H9 (cell line): ENCODE data around the gene GHRL. TPM values are rescaled to one million over a fixed set of nuclear protein-coding genes. Genes with fewer than 3 reads are reported as not detected.
A peak's percentile ranks its signal among the peaks of the same experiment; 100 is the strongest.

Experiments used
- DNase-seq: peaks from one replicate; pipeline ENCODE4 v3.0.0-alpha.2; 2017
- H2AFZ ChIP-seq: one replicate; pipeline ENCODE4 v1.6.1; 2013; ENCODE audit warnings: mild to moderate bottlenecking, low read length, control low read depth, moderate library complexity
- H2AK5ac ChIP-seq: 2 replicates; pipeline ENCODE4 v1.6.1; 2013; ENCODE audit warnings: low read length, control low read depth, mixed read lengths; ENCODE audit not compliant: insufficient read length
- H2BK120ac ChIP-seq: one replicate; pipeline ENCODE4 v1.6.1; 2013; ENCODE audit warnings: low read depth, mild to moderate bottlenecking, low read length, control low read depth, inconsistent platforms; ENCODE audit not compliant: poor library complexity, severe bottlenecking
- H2BK12ac ChIP-seq: 2 replicates; pipeline ENCODE4 v1.6.1; 2013; ENCODE audit warnings: low read length, control low read depth, mixed read lengths, low read depth; ENCODE audit not compliant: insufficient read length
- H2BK15ac ChIP-seq: 2 replicates; pipeline ENCODE4 v1.6.1; 2013; ENCODE audit warnings: low read depth, low read length, control low read depth
- H2BK20ac ChIP-seq: one replicate; pipeline ENCODE4 v1.6.1; 2013; ENCODE audit warnings: low read depth, mild to moderate bottlenecking, low read length, control low read depth, inconsistent platforms; ENCODE audit not compliant: poor library complexity, severe bottlenecking
- H2BK5ac ChIP-seq: 2 replicates; pipeline ENCODE4 v1.6.1; 2013; ENCODE audit warnings: low read length, control low read depth, mixed read lengths; ENCODE audit not compliant: insufficient read length
- H3K14ac ChIP-seq: 2 replicates; pipeline ENCODE4 v1.6.1; 2013; ENCODE audit warnings: low read length, control low read depth; ENCODE audit not compliant: insufficient read depth
- H3K18ac ChIP-seq: 2 replicates; pipeline ENCODE4 v1.6.1; 2013; ENCODE audit warnings: low read depth, mild to moderate bottlenecking, mixed read lengths, low read length, control low read depth; ENCODE audit not compliant: insufficient read length
- H3K23ac ChIP-seq: 2 replicates; pipeline ENCODE4 v1.6.1; 2013; ENCODE audit warnings: low read length, control low read depth, mixed read lengths, low read depth; ENCODE audit not compliant: insufficient read length
- H3K23me2 ChIP-seq: 2 replicates; pipeline ENCODE4 v1.6.1; 2013; ENCODE audit warnings: low read depth, mild to moderate bottlenecking, mixed read lengths, low read length, control low read depth; ENCODE audit not compliant: insufficient read length, poor library complexity, severe bottlenecking
- H3K27ac ChIP-seq: 2 replicates; pipeline ENCODE4 v1.5.1; 2013; ENCODE audit warnings: low read length, control low read depth, mixed read lengths, low read depth; ENCODE audit not compliant: insufficient read length
- H3K27me3 ChIP-seq: 2 replicates; pipeline ENCODE4 v1.6.1; 2013; ENCODE audit warnings: low read length, control low read depth, inconsistent platforms; ENCODE audit not compliant: insufficient read depth
- H3K4ac ChIP-seq: 2 replicates; pipeline ENCODE4 v1.6.1; 2013; ENCODE audit warnings: low read depth, mild to moderate bottlenecking, control low read depth, inconsistent platforms, low read length, moderate library complexity
- H3K4me1 ChIP-seq: 2 replicates; pipeline ENCODE4 v1.6.1; 2013; ENCODE audit warnings: low read length, control low read depth, inconsistent platforms; ENCODE audit not compliant: insufficient read depth
- H3K4me2 ChIP-seq: 2 replicates; pipeline ENCODE4 v1.6.1; 2013; ENCODE audit warnings: low read length, control low read depth, mixed read lengths; ENCODE audit not compliant: insufficient read length, insufficient read depth
- H3K56ac ChIP-seq: 2 replicates; pipeline ENCODE4 v1.6.1; 2013; ENCODE audit warnings: low read depth, mild to moderate bottlenecking, mixed read lengths, low read length, control low read depth; ENCODE audit not compliant: insufficient read length
- H3K79me1 ChIP-seq: 2 replicates; pipeline ENCODE4 v1.6.1; 2013; ENCODE audit warnings: low read depth, mild to moderate bottlenecking, moderate library complexity, low read length, control low read depth, inconsistent platforms; ENCODE audit not compliant: insufficient read depth, poor library complexity, severe bottlenecking
- H3K79me2 ChIP-seq: 2 replicates; pipeline ENCODE4 v1.6.1; 2013; ENCODE audit warnings: low read length, control low read depth, inconsistent platforms; ENCODE audit not compliant: insufficient read depth
- H3K9ac ChIP-seq: 2 replicates; pipeline ENCODE4 v1.6.1; 2013; ENCODE audit warnings: low read length, control low read depth, mixed read lengths; ENCODE audit not compliant: insufficient read length; ENCODE audit errors: extremely low read depth
- H3K9me3 ChIP-seq: one replicate; pipeline ENCODE4 v1.6.1; 2013; ENCODE audit warnings: low read depth, low read length, inconsistent platforms; ENCODE audit not compliant: control insufficient read depth
- H3T11ph ChIP-seq: one replicate; pipeline ENCODE4 v1.6.1; 2013; ENCODE audit warnings: mild to moderate bottlenecking, low read length, control low read depth, inconsistent platforms
- H4K20me1 ChIP-seq: one replicate; pipeline ENCODE4 v1.6.1; 2013; ENCODE audit not compliant: control insufficient read depth, insufficient read length, insufficient read depth
- H4K5ac ChIP-seq: 2 replicates; pipeline ENCODE4 v1.6.1; 2013; ENCODE audit warnings: low read depth, mild to moderate bottlenecking, mixed read lengths, low read length, control low read depth; ENCODE audit not compliant: insufficient read length
- H4K8ac ChIP-seq: replicated peaks from 2 replicates; pipeline ENCODE4 v1.6.1; 2013; ENCODE audit warnings: low read length, control low read depth, mixed read lengths, low read depth; ENCODE audit not compliant: insufficient read length
- H4K91ac ChIP-seq: 2 replicates; pipeline ENCODE4 v1.6.1; 2013; ENCODE audit warnings: low read depth, mild to moderate bottlenecking, moderate library complexity, mixed read lengths, low read length, control low read depth; ENCODE audit not compliant: insufficient read length
- H3K27ac Mint-ChIP-seq, 3 experiments: 2 replicates in 2 of 3; 3 replicates in 1 of 3; pipeline ENCODE4 v1.8.0; 2020 to 2021; ENCODE audit warnings: mixed read lengths in 3 of 3, mild to moderate bottlenecking in 1 of 3, moderate library complexity in 1 of 3
- H3K27me3 Mint-ChIP-seq: 2 replicates; pipeline ENCODE4 v1.8.0; 2021; ENCODE audit warnings: low read depth, mild to moderate bottlenecking, moderate library complexity, mixed read lengths
- H3K36me3 Mint-ChIP-seq, 3 experiments: 2 replicates in 2 of 3; 3 replicates in 1 of 3; pipeline ENCODE4 v1.8.0; 2020 to 2021; ENCODE audit warnings: low read depth in 3 of 3, mixed read lengths in 3 of 3; ENCODE audit not compliant: insufficient read depth in 1 of 3
- H3K4me1 Mint-ChIP-seq, 2 experiments: 2 replicates each; pipeline ENCODE4 v1.8.0; 2020; ENCODE audit warnings: mixed read lengths in 2 of 2
- H3K4me3 Mint-ChIP-seq, 2 experiments: 2 replicates in 1 of 2; 3 replicates in 1 of 2; pipeline ENCODE4 v1.8.0; 2020 to 2021; ENCODE audit warnings: mild to moderate bottlenecking in 2 of 2, mixed read lengths in 2 of 2, moderate library complexity in 1 of 2
- H3K9me3 Mint-ChIP-seq, 2 experiments: 2 replicates in 1 of 2; 3 replicates in 1 of 2; pipeline ENCODE4 v1.8.0; 2020; ENCODE audit warnings: mild to moderate bottlenecking in 2 of 2, mixed read lengths in 2 of 2, moderate library complexity in 1 of 2
- WGBS: extraction: QIAGEN DNeasy Blood & Tissue Kit; methylation state at CpG from one replicate; pipeline ENCODE4 v1.1.7; 2013; ENCODE audit warnings: missing lambda C conversion rate, low lambda C conversion rate, mixed read lengths; ENCODE audit not compliant: insufficient read length; ENCODE audit errors: extremely low coverage; 5-methylcytosine and 5-hydroxymethylcytosine counted together
- total RNA-seq: library from RNA; stranded (reverse); gene quantifications from 2 replicates; pipeline ENCODE4 v1.2.1, GENCODE V29; 2021
- TF ChIP-seq, protein P1 (sequence below): fragments of 200-600 bp; sonication (generic); conservative IDR thresholded peaks from 3 replicates; pipeline ENCODE4 v1.8.0; 2021; ENCODE audit warnings: antibody characterized with exemption, mild to moderate bottlenecking

GHRL gene
- total RNA-seq, 1 experiment from 2014 or later = 1.3 TPM

DNA sequence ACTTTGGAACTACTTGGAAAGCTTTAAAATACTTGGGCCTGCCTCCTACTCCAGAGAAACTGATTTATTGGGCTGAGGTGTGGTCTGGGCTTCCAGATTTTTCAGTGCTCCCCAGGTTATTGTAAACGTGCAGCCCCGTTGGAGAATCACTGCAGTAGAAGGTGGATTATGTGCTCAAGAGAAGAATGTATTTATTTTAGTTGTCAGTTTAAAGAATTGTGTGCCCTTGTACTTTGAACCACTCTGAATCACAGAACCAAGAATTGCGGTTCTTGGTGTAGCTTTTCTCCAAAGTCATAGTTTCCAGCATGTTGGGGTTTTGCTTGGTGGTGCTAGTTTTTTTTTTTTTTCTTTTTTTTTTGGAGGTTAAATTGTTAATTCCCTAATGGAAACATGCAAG lies 42.9 kb downstream of the GHRL start:
- TF ChIP-seq, protein P1, sequence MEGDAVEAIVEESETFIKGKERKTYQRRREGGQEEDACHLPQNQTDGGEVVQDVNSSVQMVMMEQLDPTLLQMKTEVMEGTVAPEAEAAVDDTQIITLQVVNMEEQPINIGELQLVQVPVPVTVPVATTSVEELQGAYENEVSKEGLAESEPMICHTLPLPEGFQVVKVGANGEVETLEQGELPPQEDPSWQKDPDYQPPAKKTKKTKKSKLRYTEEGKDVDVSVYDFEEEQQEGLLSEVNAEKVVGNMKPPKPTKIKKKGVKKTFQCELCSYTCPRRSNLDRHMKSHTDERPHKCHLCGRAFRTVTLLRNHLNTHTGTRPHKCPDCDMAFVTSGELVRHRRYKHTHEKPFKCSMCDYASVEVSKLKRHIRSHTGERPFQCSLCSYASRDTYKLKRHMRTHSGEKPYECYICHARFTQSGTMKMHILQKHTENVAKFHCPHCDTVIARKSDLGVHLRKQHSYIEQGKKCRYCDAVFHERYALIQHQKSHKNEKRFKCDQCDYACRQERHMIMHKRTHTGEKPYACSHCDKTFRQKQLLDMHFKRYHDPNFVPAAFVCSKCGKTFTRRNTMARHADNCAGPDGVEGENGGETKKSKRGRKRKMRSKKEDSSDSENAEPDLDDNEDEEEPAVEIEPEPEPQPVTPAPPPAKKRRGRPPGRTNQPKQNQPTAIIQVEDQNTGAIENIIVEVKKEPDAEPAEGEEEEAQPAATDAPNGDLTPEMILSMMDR = no peak
- H3K9ac ChIP-seq = peak overlapping the region; percentile 74
- H2AK5ac ChIP-seq = no peak overlapping the region
- peak overlapping the region; percentile 88 for H3K4me2 ChIP-seq
- peaks cover 3% of the 10 kb centered on the region; the same call in 1 of the 2 replicates for H3K4me1 ChIP-seq
- Mint-ChIP-seq H3K27me3 (peaks cover 17% of the 10 kb centered on the region), H3K4me3 (peak overlapping the region; percentile 83 to 94), H3K36me3 (peaks cover 46 to 63% (median 55%) of the 10 kb centered on the region in 3 experiments), H3K27ac (peak overlapping the region in 1 of 3 experiments; percentile 73; a peak in 1 of 7 replicates), H3K4me1 (peaks cover 26 to 27% of the 10 kb centered on the region in 2 experiments), H3K9me3 (peaks cover 28% of the 10 kb centered on the region in 2 experiments)
- no peak overlapping the region for H3K14ac ChIP-seq
- no peak overlapping the region for H3K27ac ChIP-seq
- H2AFZ ChIP-seq = no peak overlapping the region
- DNase-seq = no peak
- no peaks in the 10 kb centered on the region for H3K27me3 ChIP-seq
- H3T11ph ChIP-seq = no peak overlapping the region
- H4K5ac ChIP-seq = no peak overlapping the region
- WGBS = no CpG with 5 or more reads among the region's 3 CpGs
- H4K8ac ChIP-seq = no peak overlapping the region
- no peak overlapping the region for H2BK12ac ChIP-seq
- H4K91ac ChIP-seq = no peak overlapping the region
- H3K56ac ChIP-seq = no peak overlapping the region
- no peak overlapping the region for H2BK120ac ChIP-seq
- no peaks in the 10 kb centered on the region for H4K20me1 ChIP-seq
- H3K18ac ChIP-seq = no peak overlapping the region
- no peak overlapping the region for H2BK20ac ChIP-seq
- no peaks in the 10 kb centered on the region for H3K9me3 ChIP-seq
- no peak overlapping the region for H3K4ac ChIP-seq
- peaks cover 13% of the 10 kb centered on the region; the same call in 1 of the 2 replicates for H3K79me2 ChIP-seq
- no peak overlapping the region for H3K23ac ChIP-seq
- no peaks in the 10 kb centered on the region for H3K79me1 ChIP-seq
- H3K23me2 ChIP-seq = peaks cover 13% of the 10 kb centered on the region
- H2BK15ac ChIP-seq = no peak overlapping the region
- no peak overlapping the region for H2BK5ac ChIP-seq
